GM19397 (cell line): ENCODE results near the gene RANBP10.
"Not testable (repeated sequence)": the region's sequence is repeated elsewhere in the genome, so short reads cannot be mapped to it uniquely, and the experiment has no call there.

Experiments used
- ATAC-seq: cut with Tn5 transposase; IDR thresholded peaks from one replicate; pipeline ENCODE4 v1.9.1; 2021; ENCODE audit warnings: mild to moderate bottlenecking, moderate library complexity; ENCODE audit not compliant: unreplicated experiment

RANBP10 gene

DNA sequence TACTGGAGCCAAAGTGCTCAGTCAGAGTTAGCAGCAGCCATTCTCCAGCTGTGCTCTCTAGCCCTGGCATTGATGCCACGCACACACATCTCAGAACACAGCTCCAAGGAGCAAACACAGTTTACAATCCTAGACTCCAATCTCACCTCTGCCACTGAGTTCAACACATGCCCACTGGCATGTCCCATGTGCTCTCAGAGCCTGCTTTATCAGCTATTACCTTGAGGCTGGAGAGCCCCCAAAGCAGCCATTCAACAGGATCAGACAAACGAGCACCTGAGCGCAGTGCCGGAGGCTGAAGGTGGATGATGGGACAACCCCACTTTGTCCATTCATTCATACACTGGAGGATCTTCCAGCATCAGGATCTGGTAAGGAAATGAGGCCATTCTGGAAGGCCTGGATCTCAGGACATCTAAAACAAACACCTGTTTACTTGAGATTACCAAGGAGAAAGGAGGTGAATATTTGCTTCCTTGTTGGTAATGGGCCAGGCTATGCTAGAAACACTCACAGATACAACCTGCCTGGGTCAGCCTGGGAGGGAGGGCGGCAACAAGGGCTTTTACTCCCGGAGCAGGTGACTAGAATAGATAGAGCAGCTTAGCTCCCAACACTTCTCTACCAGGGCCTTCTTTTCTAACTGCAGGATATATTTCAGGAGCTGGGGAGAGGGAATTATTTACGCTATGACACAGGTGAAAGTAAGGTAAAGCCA, 25.4 kb downstream of the RANBP10 start:
- ATAC-seq, result no peak

DNA sequence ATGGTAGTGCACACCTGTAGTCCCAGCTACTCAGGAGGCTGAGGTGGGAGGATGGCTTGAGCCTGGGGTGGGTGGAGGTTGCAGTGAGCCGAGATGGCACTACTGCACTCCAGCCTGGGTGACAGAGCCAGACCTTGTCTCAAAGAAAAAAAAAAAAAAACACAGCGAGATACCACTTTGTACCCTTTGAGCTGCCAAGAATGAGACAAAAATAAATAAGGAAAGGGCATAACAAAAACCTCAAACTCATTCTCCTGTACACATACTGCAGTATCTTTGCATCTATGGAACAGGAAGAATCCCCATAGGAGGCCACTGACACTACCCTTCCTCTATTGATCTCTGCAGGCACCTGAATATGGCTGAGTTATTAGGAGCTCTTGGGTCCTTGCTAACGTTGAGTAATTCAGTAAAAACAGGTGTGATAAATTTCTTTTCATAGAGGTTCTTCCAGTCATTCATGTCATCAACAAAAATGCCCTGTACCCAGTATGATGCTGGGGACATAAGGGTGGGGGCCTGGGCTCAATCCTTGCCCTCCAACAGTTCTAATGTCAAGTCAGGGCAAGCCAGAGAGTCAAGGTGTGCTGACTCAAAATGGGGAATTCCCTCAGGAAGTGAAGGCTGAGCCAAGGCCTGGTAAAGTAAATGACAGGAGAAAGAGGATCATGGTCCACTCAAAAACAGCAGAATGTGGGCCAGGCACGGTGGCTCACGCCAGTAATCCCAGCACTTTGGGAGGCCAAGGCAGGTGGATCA, 26.9 kb downstream of the RANBP10 start:
- ATAC-seq, result no peak

DNA sequence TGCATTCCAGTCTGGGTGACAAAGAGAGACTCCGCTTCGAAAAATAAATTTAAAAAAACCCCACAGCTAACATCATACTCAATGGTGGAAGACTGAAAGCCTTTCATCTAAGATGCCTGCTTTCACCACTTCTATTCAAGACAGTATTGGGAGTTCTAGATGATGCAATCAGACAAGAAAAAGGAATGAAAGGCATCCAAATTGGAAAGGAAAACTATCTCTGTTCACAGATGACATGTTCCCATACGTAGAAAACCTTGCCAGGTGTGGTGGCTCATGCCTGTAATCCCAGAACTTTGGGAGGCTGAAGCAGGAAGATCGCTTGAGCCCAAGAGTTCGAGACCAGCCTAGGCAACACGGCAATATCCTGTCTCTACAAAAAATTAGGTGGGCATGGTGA, 31.1 kb downstream of the RANBP10 start:
- no peak for ATAC-seq

DNA sequence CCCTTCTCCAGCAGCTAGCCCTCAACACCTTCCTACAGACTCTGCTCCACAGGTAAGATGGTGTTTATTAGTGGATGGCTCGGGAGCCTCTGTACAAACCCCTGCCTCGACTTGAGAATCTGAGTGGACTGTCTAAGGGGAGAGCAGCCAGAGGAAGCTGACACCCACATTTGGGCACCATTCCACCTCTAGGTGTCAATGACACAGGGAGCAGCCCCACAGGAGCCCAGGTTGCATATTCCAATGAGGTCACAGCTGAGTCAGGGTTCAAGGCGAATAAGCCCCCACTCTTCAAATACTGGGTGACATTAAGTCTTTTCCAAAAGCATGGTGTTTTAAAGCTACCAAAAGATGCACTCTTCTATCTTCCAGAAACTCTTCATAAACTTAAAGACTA, 31.9 kb downstream of the RANBP10 start:
- ATAC-seq, result no peak

DNA sequence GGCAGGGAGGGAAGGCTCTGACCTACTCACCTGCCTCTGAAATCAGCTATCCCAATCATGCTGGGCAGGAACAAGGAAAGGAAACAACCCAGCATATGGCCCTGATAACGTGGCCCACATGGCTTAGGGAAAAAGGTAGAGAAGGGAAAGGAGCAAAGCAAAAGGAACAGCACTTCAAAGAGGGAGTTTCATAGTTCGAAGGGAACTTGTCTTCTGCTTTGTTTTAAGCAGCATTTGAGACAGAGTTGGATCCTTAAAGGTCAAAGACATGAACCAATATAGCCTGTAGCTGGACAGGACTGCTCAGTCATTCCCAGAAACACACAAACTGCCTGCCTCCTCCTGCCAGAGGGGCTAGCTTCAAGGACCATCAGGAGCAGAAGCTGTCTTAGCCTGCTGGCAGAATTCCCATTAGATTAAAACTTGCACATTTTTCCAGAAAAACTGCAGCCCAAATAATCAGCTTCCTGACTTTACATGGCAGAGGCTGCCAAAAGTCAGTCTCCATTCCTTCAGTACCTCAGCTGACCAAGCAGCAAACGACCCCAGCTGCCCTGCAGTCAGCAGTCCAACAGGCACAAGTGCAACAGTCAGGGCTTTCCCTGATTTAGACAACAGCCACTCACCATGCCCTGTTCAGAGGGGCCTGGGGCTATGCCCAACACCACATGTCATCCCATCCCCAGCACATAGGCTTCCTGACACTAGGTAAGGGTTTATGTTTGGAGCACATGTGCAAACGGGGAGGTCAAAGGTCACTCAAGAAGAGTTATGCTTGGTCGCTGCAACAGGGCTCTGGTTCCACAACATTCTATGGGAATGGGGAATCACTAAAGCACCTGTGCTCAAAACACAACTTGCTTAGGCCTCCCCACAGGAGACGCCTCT, 32.5 kb downstream of the RANBP10 start:
- ATAC-seq, result no peak

DNA sequence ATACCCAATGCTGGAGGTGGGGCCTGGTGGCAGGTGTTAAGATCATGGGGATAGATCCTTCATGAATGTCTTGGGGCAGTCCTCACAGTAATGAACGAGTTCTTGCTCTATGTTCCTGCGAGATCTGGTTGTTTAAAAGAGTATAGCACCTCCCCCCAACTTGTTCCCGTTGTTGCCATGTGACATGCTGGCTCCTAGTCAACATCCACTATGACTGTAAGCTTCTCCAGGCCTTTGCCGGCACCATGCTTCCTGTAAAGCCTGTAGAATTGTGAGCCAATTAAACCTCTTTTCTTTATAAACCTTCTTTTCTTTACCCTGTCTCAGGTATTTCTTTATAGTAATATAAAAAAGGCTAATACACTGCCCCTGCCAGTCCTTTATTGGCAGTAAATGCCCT, 33.3 kb downstream of the RANBP10 start:
- ATAC-seq, result no peak

DNA sequence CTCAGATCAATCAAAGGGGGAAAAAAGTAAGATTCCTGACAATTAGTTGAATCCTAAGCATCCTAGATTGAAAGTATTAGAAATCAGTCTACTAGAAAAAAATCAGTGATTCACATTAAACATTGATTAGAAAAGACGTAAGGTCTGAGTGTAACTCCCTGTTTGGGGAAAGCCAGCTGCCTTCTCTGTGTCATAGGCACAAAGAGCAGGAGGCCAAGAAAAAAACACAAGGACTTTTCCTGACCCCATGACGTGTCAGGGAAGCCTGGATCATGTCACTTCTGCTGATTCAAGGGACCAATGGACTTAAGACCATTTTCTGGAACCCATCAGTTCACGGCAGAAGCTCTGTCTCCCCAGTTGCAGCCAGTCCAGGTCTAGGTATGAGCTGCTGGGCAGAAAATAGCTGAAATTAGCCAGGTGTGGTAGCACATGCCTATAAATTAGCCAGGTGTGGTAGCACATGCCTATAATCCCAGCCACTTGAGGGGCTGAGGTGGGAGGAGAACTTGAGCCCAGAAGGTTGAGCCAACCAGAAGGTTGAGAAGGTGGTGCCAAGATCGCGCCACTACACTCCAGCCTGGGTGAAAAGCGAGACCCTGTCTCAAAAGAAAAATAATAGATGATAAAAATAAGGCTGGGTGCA, 35.9 kb downstream of the RANBP10 start:
- no peak for ATAC-seq

DNA sequence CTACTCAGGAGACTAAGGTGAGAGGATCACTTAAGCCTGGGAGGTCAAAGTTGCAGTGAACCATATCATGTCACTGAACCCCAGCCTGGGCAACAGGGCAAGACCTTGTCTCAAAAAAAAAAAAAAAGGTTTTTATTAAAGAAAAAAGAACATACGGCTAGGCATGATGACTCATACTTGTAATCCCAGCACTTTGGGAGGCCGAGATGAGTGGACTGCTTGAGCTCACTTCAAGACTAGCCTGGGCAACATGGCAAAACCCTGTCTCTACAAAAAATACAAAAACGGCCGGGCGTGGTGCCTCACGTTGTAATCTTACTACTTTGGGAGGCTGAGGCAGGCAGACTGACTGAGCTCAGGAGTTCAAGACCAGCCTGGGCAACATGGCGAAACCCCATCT, 38.4 kb downstream of the RANBP10 start:
- no peak for ATAC-seq

DNA sequence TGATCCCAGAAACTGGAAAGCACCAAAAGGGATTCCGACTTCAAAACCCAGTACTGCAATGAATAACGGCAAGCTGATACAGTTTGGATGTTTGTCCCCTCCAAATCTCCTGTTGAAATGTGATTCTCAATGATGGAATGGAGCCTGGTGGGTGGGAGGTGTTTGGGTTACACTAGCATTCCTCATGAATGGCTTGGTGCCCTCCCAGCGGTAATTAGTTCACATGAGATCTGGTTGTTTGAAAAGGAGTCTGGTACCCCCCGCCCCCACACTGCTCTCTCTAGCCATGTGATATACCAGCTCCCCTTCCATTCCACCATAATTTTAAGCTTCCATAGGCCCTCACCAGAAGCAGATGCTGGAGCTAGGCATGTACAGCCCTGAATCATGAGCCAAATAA, 40.1 kb downstream of the RANBP10 start:
- no peak for ATAC-seq

DNA sequence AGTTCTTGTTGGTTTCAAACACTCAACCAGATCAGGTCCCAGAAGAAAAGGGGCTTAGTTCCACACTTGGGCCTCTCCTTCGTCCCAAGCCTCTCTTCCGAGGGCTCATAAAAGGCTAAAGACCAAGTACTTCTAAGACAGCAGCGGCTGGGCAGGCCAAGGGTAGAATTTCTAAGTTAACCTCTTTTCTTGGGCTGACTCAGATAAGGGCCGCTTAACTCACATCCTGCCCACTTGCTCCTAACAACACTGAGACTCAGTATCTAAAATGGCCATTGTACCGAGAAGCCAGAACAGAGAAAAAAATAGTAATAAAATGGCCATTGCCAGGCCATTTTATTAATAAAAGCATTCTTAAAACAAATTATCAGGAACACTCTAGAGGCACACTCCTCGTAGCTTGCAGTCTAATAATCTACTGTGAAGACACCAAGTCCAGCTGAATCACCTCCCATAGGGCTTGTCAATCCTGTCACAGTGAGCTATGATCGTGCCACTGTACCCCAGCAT, 42.1 kb downstream of the RANBP10 start:
- ATAC-seq, result no peak

DNA sequence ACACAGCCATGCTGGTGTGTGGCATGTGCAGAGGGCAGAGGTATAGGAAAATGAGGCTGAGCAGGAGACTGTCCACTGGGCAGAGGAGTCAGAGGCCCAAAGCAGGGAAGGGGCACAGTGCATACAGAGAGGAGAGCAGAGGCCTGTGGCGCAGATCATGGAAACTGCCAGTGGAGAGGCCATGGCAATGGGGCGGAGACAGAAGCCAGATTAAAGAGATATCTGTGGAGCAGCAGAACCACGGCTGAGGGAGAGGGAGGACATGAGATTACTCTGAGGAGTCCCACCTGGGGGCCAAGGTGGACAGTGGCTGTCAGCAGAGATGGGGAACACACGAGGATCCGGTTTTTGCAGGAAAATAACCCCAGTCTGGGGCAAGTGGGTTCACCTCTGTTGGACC, 43.3 kb downstream of the RANBP10 start:
- ATAC-seq, result no peak

DNA sequence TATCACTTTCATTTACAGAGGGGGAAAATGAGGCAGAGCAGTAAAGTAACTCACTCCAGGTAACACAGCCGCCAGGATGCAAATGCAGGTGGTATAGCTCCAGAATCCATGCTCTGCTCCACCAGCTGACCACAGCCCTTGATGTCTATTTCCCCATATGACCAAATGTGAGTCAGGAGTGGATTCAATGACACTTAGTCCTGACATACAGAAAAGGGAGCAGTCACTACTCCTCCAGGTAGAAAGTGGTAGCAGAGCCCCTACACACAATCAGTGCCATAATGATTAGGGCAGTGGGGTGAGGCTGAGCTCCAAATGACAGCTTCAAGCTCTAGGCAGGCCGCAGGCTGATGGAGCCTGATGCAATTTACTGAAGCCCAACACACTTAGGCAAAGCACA, 44.0 kb downstream of the RANBP10 start:
- ATAC-seq, result no peak

DNA sequence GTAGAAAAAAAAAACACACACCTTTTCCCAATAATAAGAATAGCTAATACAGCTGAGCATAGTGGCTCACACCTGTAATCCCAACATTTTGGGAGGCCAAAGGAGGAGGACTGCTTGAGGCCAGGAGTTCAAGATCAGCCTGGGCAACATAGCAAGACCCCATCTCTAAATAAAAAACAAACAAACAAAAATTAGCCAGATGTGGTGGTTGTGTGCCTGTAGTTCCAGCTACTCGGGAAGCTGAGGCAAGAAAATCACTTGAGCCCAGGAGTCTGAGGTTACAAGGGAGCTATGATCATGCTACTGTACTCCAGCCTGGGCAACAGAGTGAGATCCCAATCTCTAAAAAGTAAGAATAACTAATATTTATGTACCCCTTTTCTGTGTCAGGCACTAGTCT, 44.4 kb downstream of the RANBP10 start:
- no peak for ATAC-seq

DNA sequence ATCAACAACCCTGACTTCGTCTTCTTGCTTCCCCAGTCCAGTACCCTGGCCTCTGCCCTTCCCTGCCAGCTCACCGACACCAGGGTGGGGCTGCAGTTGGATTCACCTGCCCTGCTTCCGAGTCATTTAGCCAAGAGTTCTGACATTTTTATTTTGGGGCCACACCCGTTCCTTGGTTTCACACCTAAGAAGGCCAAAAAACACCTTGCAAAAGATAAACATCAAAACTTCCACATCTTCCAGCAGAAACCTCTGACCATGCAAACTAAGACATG, 45.5 kb downstream of the RANBP10 start:
- ATAC-seq, result no peak

DNA sequence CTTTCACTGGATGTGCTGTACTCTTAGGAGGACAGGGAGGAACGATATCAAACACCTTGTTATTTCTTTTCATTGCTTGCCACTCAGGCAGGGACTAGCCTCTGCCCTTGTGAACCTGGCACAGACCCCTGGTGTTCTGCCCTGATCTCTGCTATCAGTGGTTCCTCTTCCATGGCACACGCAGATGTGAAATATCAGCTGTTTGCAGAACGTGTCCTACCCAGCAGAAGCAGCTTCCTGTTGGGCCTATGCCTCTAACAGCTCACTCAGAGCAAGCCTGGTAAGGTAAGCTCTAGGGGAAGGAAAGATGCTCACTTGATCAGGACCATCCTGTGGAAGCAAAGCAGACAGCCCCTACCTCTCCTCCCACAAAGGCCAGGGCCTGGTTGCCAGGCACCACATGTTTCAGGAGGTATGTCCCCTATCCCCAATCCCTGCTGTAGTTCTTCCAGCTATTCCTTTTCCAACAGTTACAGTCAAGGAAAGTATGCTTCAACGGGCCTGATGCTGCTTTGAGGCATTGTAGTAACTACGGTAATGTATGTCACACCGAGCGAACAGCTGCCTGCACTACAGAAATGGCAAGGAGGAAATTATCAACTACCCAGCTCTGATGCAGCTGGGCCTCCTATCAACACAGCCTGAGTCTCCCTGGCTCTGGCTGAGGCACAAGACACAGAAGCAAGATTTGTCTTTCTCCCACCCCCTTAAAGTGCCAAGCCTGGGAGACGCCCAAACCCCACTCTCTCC, 46.0 kb downstream of the RANBP10 start:
- no peak for ATAC-seq

DNA sequence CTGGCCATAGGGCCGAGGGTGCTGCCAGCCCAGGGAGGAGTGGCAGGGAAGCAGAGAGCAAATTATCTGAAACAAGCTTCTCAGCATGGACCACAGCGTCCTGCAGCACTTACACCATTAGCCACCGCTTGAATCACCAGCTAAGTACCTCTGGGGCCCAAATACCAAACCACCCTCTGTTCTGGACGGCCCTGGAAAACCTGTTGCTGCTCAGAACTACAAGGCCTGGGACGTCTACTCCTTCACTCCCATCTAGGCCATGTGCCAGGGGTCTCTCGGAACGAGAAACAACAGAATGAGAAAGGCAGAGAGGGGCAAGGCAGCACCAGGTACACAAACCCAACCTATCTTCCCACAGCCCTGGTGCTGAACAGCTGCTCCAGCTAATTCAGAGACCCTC, 47.4 kb downstream of the RANBP10 start:
- ATAC-seq, result no peak

DNA sequence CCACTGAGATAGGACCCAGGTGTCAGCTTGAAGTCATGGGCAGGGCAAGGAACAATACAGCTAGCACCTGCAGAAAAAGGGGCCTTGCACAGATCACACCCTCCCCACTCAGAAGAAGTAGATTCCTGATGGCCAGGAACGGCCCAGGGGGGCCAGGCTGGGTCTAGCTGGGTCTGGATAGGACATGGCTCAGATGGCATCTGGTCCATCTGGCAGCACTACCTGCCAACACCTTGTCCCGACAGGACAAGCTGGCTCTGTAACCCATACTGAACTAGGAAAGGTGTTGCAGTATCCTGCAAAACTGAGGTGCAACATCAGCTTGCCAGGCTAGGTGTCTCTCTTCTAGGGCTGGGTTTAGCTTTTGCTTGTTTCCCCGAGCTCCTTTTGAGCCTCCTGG, 48.4 kb downstream of the RANBP10 start:
- ATAC-seq, result no peak

DNA sequence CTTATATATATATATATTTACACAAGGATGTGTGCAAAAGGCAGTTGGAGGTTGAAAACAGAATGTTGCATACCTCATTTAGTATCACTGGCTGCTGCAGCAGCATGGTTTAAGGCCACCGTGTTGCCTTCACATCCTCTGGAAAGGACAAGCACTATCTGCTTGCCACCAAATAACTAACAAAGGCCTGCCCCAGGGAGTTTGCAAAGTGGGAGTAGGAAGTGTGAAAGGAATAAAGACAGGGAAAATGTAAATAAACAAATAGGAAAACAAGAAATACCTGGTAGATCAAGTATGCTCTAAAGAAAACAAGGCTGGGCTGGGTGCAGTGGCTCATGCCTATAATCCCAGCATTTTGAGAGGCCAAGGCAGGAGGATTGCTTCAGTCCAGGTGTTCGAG, 53.7 kb downstream of the RANBP10 start:
- ATAC-seq, result no peak

DNA sequence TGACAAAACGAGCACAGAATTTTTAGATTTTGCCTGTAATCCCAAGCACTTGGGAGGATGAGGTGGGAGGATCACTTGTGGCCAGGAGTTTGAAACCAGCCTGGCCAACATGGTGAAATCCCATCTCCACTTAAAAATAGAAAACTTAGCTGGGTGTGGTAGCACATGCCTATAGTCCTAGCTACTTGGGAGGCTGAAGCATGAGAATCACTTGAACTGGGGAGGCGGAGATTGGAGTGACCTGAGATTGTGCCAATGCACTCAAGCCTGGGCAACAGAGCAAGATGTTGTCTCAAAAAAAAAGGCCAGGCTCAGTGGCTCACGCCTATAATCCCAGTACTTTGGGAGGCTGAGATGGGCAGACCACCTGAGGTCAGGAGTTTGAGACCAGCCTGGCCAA, 55.0 kb downstream of the RANBP10 start:
- ATAC-seq, result not testable (repeated sequence)

DNA sequence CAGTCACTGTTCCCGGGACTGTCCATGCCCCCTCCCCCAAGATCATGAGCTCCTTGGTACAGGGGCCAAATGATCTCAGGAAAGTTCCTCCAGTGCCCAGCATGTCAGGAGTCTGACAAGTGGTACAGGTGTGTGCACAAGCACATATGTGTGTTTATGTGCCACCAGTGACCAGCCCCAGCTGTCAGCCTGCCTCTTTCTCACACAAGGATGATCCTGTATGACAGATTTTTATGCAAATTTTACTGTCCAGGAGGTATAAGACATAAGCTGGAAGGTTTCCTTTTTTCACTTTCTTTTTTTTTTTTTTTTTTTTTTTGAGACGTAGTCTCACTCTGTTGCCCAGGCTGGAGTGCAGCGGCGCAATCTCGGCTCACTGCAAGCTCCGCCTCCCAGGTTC, 55.9 kb downstream of the RANBP10 start:
- ATAC-seq, result no peak
